ENCODE measurements around the gene CPSF4L.
"Not testable (repeated sequence)": the region's sequence is repeated elsewhere in the genome, so short reads cannot be mapped to it uniquely, and the experiment has no call there.

The CPSF4L gene

GRCh38 chr17:73261617-73261951 is at the start of gene CPSF4L:
Gene CPSF4L, minus strand, starts transcription at chr17:73261880. Its CDS starts 62 bp downstream, at chr17:73261818.
- DNase-seq (ENCODE audit: low read depth) = no peak
- H3K4me3 ChIP-seq (ENCODE audit: low read depth, low read length) = peak within 1 kb of the TSS; percentile 36
- TF ChIP-seq MAX (IDR thresholded peaks at IDR 0.05; ENCODE audit: low read depth, low read length) (no peak), MYC (IDR thresholded peaks at IDR 0.05; ENCODE audit: low read depth, low read length) (no peak), CTCF (IDR thresholded peaks at IDR 0.05; ENCODE audit: low read depth, low read length) (no peak), POLR2A (IDR thresholded peaks at IDR 0.05; ENCODE audit: extremely low read depth, insufficient read length) (no peak)

GRCh38 chr17:73311428-73311780 is 49.7 kb upstream of the CPSF4L start:
- peak overlapping the region; percentile 67 for H3K4me3 ChIP-seq (ENCODE audit: low read depth, low read length)
- no peak for DNase-seq (ENCODE audit: low read depth)
- TF ChIP-seq MAX (IDR thresholded peaks at IDR 0.05; ENCODE audit: low read depth, low read length) = no peak
- no peak for TF ChIP-seq MYC (IDR thresholded peaks at IDR 0.05; ENCODE audit: low read depth, low read length)
- no peak for TF ChIP-seq CTCF (IDR thresholded peaks at IDR 0.05; ENCODE audit: low read depth, low read length)
- no peak for TF ChIP-seq POLR2A (IDR thresholded peaks at IDR 0.05; ENCODE audit: extremely low read depth, insufficient read length)

GRCh38 chr17:73309727-73310596 is 48.3 kb upstream of the CPSF4L start:
- DNase-seq (ENCODE audit: low read depth) = peak; percentile 53
- TF ChIP-seq MYC (IDR thresholded peaks at IDR 0.05; ENCODE audit: low read depth, low read length) (no peak), POLR2A (IDR thresholded peaks at IDR 0.05; ENCODE audit: extremely low read depth, insufficient read length) (no peak), CTCF (IDR thresholded peaks at IDR 0.05; ENCODE audit: low read depth, low read length) (no peak), MAX (IDR thresholded peaks at IDR 0.05; ENCODE audit: low read depth, low read length) (0 out of 2 replicates have a peak, but pooled peaks have one; percentile 8)

GRCh38 chr17:73308959-73309358 is 47.3 kb upstream of the CPSF4L start:
- not testable (repeated sequence) for DNase-seq (ENCODE audit: low read depth); H3K4me3 ChIP-seq (ENCODE audit: low read depth, low read length)

More at GRCh38 chr17:73309727-73310596, 48.3 kb upstream of the CPSF4L start:
- H3K4me3 ChIP-seq (ENCODE audit: low read depth, low read length) = peak overlapping the region; percentile 67

- DNase-seq (ENCODE audit: low read depth) = peak; percentile 89
- TF ChIP-seq CTCF (IDR thresholded peaks at IDR 0.05; ENCODE audit: low read depth, low read length) (no peak), MAX (IDR thresholded peaks at IDR 0.05; ENCODE audit: low read depth, low read length) (no peak), MYC (IDR thresholded peaks at IDR 0.05; ENCODE audit: low read depth, low read length) (no peak), POLR2A (IDR thresholded peaks at IDR 0.05; ENCODE audit: extremely low read depth, insufficient read length) (no peak)
- peak overlapping the region; percentile 37 for H3K4me3 ChIP-seq (ENCODE audit: low read depth, low read length)
Measured at GRCh38 chr17:73308017-73308823, 46.5 kb upstream of the CPSF4L start.

- no peak for DNase-seq (ENCODE audit: low read depth)
- no peak overlapping the region for H3K4me3 ChIP-seq (ENCODE audit: low read depth, low read length)
- TF ChIP-seq POLR2A (IDR thresholded peaks at IDR 0.05; ENCODE audit: extremely low read depth, insufficient read length) = no peak
Measured at GRCh38 chr17:73307130-73307529, 45.5 kb upstream of the CPSF4L start.

Data from NB4 (cell line).